Epithelial cell of prostate (primary cell): ENCODE measurements around the gene KCNA10.

Experiments used
- DNase-seq: peaks from one replicate; pipeline ENCODE4 v3.0.0-alpha.2; 2011; ENCODE audit warnings: low read depth, low spot score
- H3K27ac ChIP-seq: fragments of 450-650 bp; 2 replicates; pipeline ENCODE4 v1.5.1; 2017; ENCODE audit warnings: mild to moderate bottlenecking

Gene KCNA10

GRCh38 chr1:110502402-110503151, 16.4 kb downstream of the KCNA10 start:
- DNase-seq, result no peak

GRCh38 chr1:110501488-110502132, 17.4 kb downstream of the KCNA10 start:
- no peak for DNase-seq
- no peak overlapping the region for H3K27ac ChIP-seq

More at GRCh38 chr1:110502402-110503151, 16.4 kb downstream of the KCNA10 start:
- no peak overlapping the region for H3K27ac ChIP-seq

- H3K27ac ChIP-seq, result no peak overlapping the region
- DNase-seq, result no peak
Measured at GRCh38 chr1:110498270-110498669, 20.7 kb downstream of the KCNA10 start.

GRCh38 chr1:110495926-110496600, 22.9 kb downstream of the KCNA10 start:
- no peak overlapping the region for H3K27ac ChIP-seq
- DNase-seq, result no peak

- no peak for DNase-seq
- H3K27ac ChIP-seq, result no peak overlapping the region
Measured at GRCh38 chr1:110494522-110495406, 24.2 kb downstream of the KCNA10 start.

GRCh38 chr1:110494036-110494435, 24.9 kb downstream of the KCNA10 start:
- H3K27ac ChIP-seq, result no peak overlapping the region
- DNase-seq, result no peak

GRCh38 chr1:110493059-110493699, 25.8 kb downstream of the KCNA10 start:
- DNase-seq, result no peak
- H3K27ac ChIP-seq, result no peak overlapping the region

GRCh38 chr1:110492573-110492972, 26.4 kb downstream of the KCNA10 start:
- no peak for DNase-seq
- H3K27ac ChIP-seq, result no peak overlapping the region

GRCh38 chr1:110490791-110491451, 28.1 kb downstream of the KCNA10 start:
- H3K27ac ChIP-seq, result no peak overlapping the region
- no peak for DNase-seq

GRCh38 chr1:110489973-110490542, 28.9 kb downstream of the KCNA10 start:
- no peak for DNase-seq
- no peak overlapping the region for H3K27ac ChIP-seq

GRCh38 chr1:110489406-110489805, 29.6 kb downstream of the KCNA10 start:
- no peak for DNase-seq
- no peak overlapping the region for H3K27ac ChIP-seq

GRCh38 chr1:110488867-110489266, 30.1 kb downstream of the KCNA10 start:
- DNase-seq, result no peak
- H3K27ac ChIP-seq, result no peak overlapping the region

GRCh38 chr1:110488161-110488560, 30.8 kb downstream of the KCNA10 start:
- no peak for DNase-seq
- H3K27ac ChIP-seq, result no peak overlapping the region

GRCh38 chr1:110487726-110488125, 31.2 kb downstream of the KCNA10 start:
- no peak for DNase-seq
- H3K27ac ChIP-seq, result no peak overlapping the region

- H3K27ac ChIP-seq, result no peak overlapping the region
- no peak for DNase-seq
Measured at GRCh38 chr1:110485725-110486124, 33.2 kb downstream of the KCNA10 start.

- no peak overlapping the region for H3K27ac ChIP-seq
- no peak for DNase-seq
Measured at GRCh38 chr1:110484801-110485200, 34.2 kb downstream of the KCNA10 start.

- H3K27ac ChIP-seq, result no peak overlapping the region
- DNase-seq, result no peak
Measured at GRCh38 chr1:110483308-110483685, 35.7 kb downstream of the KCNA10 start.

GRCh38 chr1:110482662-110483307, 36.2 kb downstream of the KCNA10 start:
- no peak for DNase-seq
- H3K27ac ChIP-seq, result no peak overlapping the region
